ENCODE measurements around the gene CAPZB.

- TF ChIP-seq EZH2 (IDR thresholded peaks at IDR 0.05; ENCODE audit: insufficient read depth, poor library complexity, severe bottlenecking): no peak
- TF ChIP-seq EZH2phosphoT487 (IDR thresholded peaks at IDR 0.05; ENCODE audit: insufficient read depth, low read depth): no peak
These were observed 7.0 kb downstream of the CAPZB start for GRCh38 chr1:19478322-19478721.
